ENCODE results near the gene QSOX1. TPM values are rescaled to one million over a fixed set of nuclear protein-coding genes. Genes with fewer than 3 reads are reported as not detected.

The QSOX1 gene
- total RNA-seq, 1 experiment from 2014 or later, result 226 TPM

- CTCF ChIA-PET, result interaction anchor here (1.7 kb wide), 1 partner anchor 147 kb away, joined by 3 read pairs; no protein-coding TSS in a partner anchor
- H3F3A ChIP-seq (ENCODE audit: insufficient read depth, low read depth), result peaks cover 18% of the 10 kb centered on the region
- no peaks in the 10 kb centered on the region for H3K27me3 ChIP-seq (ENCODE audit: insufficient read depth, low read depth)
- no peaks in the 10 kb centered on the region for H3K9me2 ChIP-seq (ENCODE audit: insufficient read depth)
- H3K4me2 ChIP-seq, result no peak overlapping the region
- TF ChIP-seq CTCF (conservative IDR thresholded peaks at IDR 0.05), result no peak
- TF ChIP-seq EZH2 (IDR thresholded peaks at IDR 0.05; ENCODE audit: low read depth), result no peak
- peaks cover 18% of the 10 kb centered on the region for H3K4me1 ChIP-seq (replicated peaks; ENCODE audit: insufficient read depth)
- no peak for DNase-seq
- POLR2A ChIA-PET (ENCODE audit: unreplicated experiment), result no interaction called here
- 0 out of 2 replicates have a peak, but pooled peaks cover 8% of the 10 kb centered on the region for H3K36me3 ChIP-seq (ENCODE audit: low read depth)
- H3K27ac ChIP-seq, result no peak overlapping the region
- peaks cover 13% of the 10 kb centered on the region for H3K79me2 ChIP-seq (ENCODE audit: low read depth)
- H2AFZ ChIP-seq, result no peak overlapping the region
- intact Hi-C loops (cut with micrococcal nuclease; ENCODE audit: unreplicated experiment), result no loop called here
- H3K4me3 ChIP-seq, result no peak overlapping the region
- H3K9me3 ChIP-seq (ENCODE audit: insufficient read depth, low read depth), result no peaks in the 10 kb centered on the region
- 0 out of 2 replicates have a peak, but pooled peaks cover 4% of the 10 kb centered on the region for H4K20me1 ChIP-seq (ENCODE audit: insufficient read depth)
- BruUV-seq (replicated peaks), result no TSS peak
Observed at GRCh38 chr1:180175291-180175690, 20.6 kb downstream of the QSOX1 start.

- Histone ChIP-seq H3K4me1 (replicated peaks; ENCODE audit: insufficient read depth) (peaks cover 13% of the 10 kb centered on the region), H2AFZ (no peak overlapping the region), H3K4me2 (no peak overlapping the region), H4K20me1 (ENCODE audit: insufficient read depth) (0 out of 2 replicates have a peak, but pooled peaks cover 4% of the 10 kb centered on the region), H3K4me3 (no peak overlapping the region), H3K9me2 (ENCODE audit: insufficient read depth) (no peaks in the 10 kb centered on the region), H3K27ac (no peak overlapping the region), H3F3A (ENCODE audit: insufficient read depth, low read depth) (peaks cover 14% of the 10 kb centered on the region; the same call in 1 of the 2 replicates), H3K79me2 (ENCODE audit: low read depth) (peaks cover 13% of the 10 kb centered on the region), H3K9me3 (ENCODE audit: insufficient read depth, low read depth) (no peaks in the 10 kb centered on the region), H3K36me3 (ENCODE audit: low read depth) (0 out of 2 replicates have a peak, but pooled peaks cover 10% of the 10 kb centered on the region), H3K27me3 (ENCODE audit: insufficient read depth, low read depth) (no peaks in the 10 kb centered on the region)
- BruUV-seq (replicated peaks), result no TSS peak
- CTCF ChIA-PET, result no interaction called here
- POLR2A ChIA-PET (ENCODE audit: unreplicated experiment), result no interaction called here
- TF ChIP-seq CTCF (conservative IDR thresholded peaks at IDR 0.05) (no peak), EZH2 (IDR thresholded peaks at IDR 0.05; ENCODE audit: low read depth) (no peak)
- no peak for DNase-seq
- intact Hi-C loops (cut with micrococcal nuclease; ENCODE audit: unreplicated experiment), result no loop called here
Observed at GRCh38 chr1:180175806-180176205, 21.1 kb downstream of the QSOX1 start.

GRCh38 chr1:180176965-180177364, 22.3 kb downstream of the QSOX1 start:
- POLR2A ChIA-PET (ENCODE audit: unreplicated experiment), result no interaction called here
- DNase-seq, result no peak
- no peaks in the 10 kb centered on the region for H3K27me3 ChIP-seq (ENCODE audit: insufficient read depth, low read depth)
- no peaks in the 10 kb centered on the region for H3K9me3 ChIP-seq (ENCODE audit: insufficient read depth, low read depth)
- H3K4me1 ChIP-seq (replicated peaks; ENCODE audit: insufficient read depth), result 0 out of 2 replicates have a peak, but pooled peaks cover 2% of the 10 kb centered on the region
- no TSS peak for BruUV-seq (replicated peaks)
- H3K9me2 ChIP-seq (ENCODE audit: insufficient read depth), result no peaks in the 10 kb centered on the region
- intact Hi-C loops (cut with micrococcal nuclease; ENCODE audit: unreplicated experiment), result no loop called here
- no peak overlapping the region for H2AFZ ChIP-seq
- no peak for TF ChIP-seq CTCF (conservative IDR thresholded peaks at IDR 0.05)
- TF ChIP-seq EZH2 (IDR thresholded peaks at IDR 0.05; ENCODE audit: low read depth), result no peak
- H3K79me2 ChIP-seq (ENCODE audit: low read depth), result peaks cover 2% of the 10 kb centered on the region
- H3K4me2 ChIP-seq, result no peak overlapping the region
- no peak overlapping the region for H3K27ac ChIP-seq
- peaks cover 11% of the 10 kb centered on the region; the same call in 1 of the 2 replicates for H3K36me3 ChIP-seq (ENCODE audit: low read depth)
- H3F3A ChIP-seq (ENCODE audit: insufficient read depth, low read depth), result peaks cover 12% of the 10 kb centered on the region; the same call in 1 of the 2 replicates
- H3K4me3 ChIP-seq, result no peak overlapping the region
- H4K20me1 ChIP-seq (ENCODE audit: insufficient read depth), result 0 out of 2 replicates have a peak, but pooled peaks cover 4% of the 10 kb centered on the region
- CTCF ChIA-PET, result interaction anchor here (0.6 kb wide), 1 partner anchor 80 kb away, joined by 9 read pairs; no protein-coding TSS in a partner anchor
